Measurements from ENCODE around the gene FEZF1. TPM values are rescaled to one million over a fixed set of nuclear protein-coding genes. Genes with fewer than 3 reads are reported as not detected.

The FEZF1 gene
- total RNA-seq, 2 donors from 2014 or later: not detected

DNA sequence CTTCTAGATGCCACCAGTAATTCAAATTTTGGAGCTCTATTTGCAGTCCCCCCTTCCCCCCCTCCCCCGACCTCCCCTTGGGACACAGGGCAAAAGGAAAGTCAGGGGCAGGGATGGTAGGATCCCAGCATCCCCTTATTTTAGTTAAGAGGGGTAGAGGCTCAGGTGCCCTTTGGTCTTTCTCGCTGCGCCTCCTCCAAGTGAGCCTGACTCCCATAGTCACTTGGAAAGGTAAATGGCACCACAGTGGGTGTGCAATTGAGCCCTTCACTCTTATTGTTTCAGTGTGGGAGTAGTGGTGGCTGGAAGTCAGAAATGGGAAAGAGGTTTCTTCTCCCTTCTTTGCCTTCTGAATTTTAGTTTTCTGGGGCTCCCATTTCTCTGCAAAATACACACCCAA is 8.2 kb upstream of the FEZF1 start:
- no peaks in the 10 kb centered on the region for H3K36me3 ChIP-seq (replicated peaks in 1 of 2; ENCODE audit: insufficient read depth in 1 of 2, low read depth in 2 of 2)
- H3K27ac ChIP-seq: no peak overlapping the region
- WGBS, 2 donors: 44 to 53% methylated on average over 3 of the region's 3 CpGs
- intact Hi-C loops (cut with DNase I): no loop called here
- ATAC-seq: no peak
- H3K4me1 ChIP-seq: peaks cover 33% of the 10 kb centered on the region
- TF ChIP-seq POLR2A (IDR thresholded peaks at IDR 0.05): no peak
- TF ChIP-seq, protein P1, sequence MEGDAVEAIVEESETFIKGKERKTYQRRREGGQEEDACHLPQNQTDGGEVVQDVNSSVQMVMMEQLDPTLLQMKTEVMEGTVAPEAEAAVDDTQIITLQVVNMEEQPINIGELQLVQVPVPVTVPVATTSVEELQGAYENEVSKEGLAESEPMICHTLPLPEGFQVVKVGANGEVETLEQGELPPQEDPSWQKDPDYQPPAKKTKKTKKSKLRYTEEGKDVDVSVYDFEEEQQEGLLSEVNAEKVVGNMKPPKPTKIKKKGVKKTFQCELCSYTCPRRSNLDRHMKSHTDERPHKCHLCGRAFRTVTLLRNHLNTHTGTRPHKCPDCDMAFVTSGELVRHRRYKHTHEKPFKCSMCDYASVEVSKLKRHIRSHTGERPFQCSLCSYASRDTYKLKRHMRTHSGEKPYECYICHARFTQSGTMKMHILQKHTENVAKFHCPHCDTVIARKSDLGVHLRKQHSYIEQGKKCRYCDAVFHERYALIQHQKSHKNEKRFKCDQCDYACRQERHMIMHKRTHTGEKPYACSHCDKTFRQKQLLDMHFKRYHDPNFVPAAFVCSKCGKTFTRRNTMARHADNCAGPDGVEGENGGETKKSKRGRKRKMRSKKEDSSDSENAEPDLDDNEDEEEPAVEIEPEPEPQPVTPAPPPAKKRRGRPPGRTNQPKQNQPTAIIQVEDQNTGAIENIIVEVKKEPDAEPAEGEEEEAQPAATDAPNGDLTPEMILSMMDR (IDR thresholded peaks at IDR 0.05): no peak
- H3K4me3 ChIP-seq: no peak overlapping the region
- peaks cover 0 to 47% of the 10 kb centered on the region in 2 donors for H3K27me3 ChIP-seq
- H3K9me3 ChIP-seq: peaks cover 0 to 1% (median 0%) of the 10 kb centered on the region in 3 donors
- DNase-seq: no peak

DNA sequence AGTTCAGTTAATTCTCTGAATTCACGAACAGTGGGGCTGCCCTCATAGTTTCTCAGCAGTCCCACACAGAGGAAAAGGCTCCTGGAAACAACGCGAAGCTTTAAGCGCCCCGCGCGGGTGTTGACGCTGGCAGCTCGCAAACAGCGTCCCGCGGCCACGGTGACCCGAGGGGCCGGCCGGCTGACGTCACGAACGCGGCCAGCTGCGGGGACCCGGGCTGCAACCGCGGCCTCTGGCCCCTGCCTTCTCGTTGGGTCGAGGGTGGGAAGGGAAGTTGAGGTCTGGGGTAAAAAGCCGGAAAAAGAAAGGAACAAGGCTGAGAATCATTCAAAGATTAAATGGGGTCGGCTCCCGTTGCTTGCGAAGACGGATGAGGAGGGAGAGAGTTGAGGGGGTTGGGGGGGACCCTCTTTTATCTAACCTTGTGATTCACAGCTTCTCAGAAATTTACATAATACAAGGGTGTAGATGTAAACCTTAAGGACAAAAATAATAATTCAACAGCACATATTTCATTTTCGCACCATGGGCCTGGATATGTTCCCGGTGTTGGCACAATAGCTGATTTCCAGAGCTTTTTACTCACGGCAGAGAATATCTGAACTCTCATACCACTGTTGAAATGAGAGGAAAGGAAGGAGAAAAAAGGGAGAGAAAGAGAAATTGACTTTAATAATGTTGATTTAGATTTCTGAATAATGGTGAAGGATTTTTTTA is 7.3 kb upstream of the FEZF1 start:
- Histone ChIP-seq H3K36me3 (replicated peaks in 1 of 2; ENCODE audit: insufficient read depth in 1 of 2, low read depth in 2 of 2) (no peaks in the 10 kb centered on the region), H3K4me3 (no peak overlapping the region), H3K27me3 (peaks cover 0 to 53% of the 10 kb centered on the region in 2 donors), H3K4me1 (peaks cover 30% of the 10 kb centered on the region), H3K9me3 (peaks cover 0 to 5% (median 0%) of the 10 kb centered on the region in 3 donors), H3K27ac (no peak overlapping the region)
- TF ChIP-seq POLR2A (IDR thresholded peaks at IDR 0.05): no peak
- TF ChIP-seq, protein P1 (IDR thresholded peaks at IDR 0.05): no peak
- DNase-seq: peak in 1 of 4 donors; percentile 11
- 13% methylated on average over 34 of the region's 34 CpGs for WGBS, 2 donors
- ATAC-seq: no peak
- intact Hi-C loops (cut with DNase I): no loop called here

DNA sequence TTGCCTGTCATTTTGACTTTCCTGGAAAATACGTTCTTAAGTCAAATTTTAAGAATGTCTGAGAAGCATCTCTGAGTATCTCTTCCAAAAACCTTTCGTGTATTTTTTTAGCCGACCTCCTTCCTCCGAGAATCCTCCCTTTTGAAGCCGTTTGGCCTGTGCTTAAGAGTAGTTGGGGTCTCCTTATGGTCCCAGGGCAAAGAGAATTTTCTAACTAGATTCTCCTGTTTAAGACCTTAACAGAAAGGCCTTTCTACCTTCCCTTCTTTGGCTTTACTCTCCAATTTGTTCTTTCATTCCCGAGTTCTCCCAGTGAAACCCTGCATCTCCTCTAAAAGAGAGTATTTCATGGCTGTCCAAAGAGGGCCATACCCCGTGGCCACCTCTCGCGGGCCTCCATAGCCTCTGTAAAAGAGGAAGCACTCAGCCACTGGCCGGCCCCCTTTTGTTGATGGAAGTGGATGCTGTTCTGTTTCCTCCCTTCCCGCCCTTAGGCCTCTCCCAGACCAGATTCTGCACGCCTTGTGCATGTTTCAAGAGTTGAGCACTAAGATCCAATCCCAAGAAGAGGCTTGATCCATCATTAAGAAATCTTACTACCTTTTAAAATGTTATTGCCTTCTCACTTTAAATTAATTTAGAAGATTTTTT is 6.6 kb upstream of the FEZF1 start:
- DNase-seq (no peak), ATAC-seq (no peak)
- 42 to 57% methylated on average over 12 of the region's 12 CpGs for WGBS, 2 donors
- Histone ChIP-seq H3K9me3 (peaks cover 0 to 5% (median 0%) of the 10 kb centered on the region in 3 donors), H3K4me3 (no peak overlapping the region), H3K27me3 (peaks cover 0 to 55% of the 10 kb centered on the region in 2 donors), H3K36me3 (replicated peaks in 1 of 2; ENCODE audit: insufficient read depth in 1 of 2, low read depth in 2 of 2) (no peaks in the 10 kb centered on the region), H3K4me1 (peaks cover 30% of the 10 kb centered on the region), H3K27ac (no peak overlapping the region)
- intact Hi-C loops (cut with DNase I): no loop called here
- TF ChIP-seq, protein P1 (IDR thresholded peaks at IDR 0.05): no peak
- no peak for TF ChIP-seq POLR2A (IDR thresholded peaks at IDR 0.05)

DNA sequence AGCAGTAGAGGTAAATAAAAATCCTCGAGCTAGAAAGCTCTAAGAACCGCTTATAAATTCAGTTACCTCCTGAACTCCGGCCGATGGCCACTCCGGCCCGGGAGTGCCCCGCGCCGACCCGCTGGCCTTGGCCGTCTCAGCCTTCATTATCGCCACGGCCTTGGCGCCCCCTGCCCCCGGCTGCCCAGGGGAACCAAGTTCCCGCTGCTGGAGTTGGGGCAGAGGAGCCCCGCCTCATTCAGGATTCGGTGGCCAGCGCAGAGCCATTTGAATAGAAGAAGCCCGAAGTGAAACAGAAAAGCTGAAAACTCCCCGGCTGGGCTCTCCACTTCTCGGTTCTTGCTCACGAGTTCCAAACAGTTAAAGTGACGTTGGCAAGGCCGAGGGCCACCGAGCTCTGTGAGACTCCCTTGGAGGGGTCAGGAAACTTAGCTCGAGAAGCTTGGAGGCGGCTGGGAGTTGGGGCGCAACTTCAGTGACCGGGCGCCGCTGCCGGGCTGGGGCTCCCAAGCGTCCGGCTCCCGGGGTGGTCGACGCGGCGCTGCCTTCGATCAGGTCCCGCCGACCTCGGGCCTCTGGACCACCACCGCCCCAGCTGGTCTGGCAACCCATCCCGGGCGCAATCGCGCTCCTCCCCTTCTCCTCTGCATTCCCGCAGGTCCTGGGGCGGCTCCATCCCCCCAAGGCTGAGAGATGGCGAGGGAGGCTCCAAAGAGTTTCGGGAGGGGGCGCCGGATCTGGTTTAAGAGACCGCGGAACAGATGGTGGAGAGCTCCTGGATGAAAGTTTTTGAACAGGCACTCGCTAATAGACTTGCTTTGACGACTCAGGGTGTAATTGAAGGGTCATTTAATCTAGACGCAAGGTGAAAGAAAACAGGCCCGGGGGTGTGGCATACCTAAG is 5.8 kb upstream of the FEZF1 start:
- WGBS, 2 donors: 6% methylated on average over 33 to 61 of the region's 61 CpGs
- ATAC-seq: peak; percentile 37
- peak in 2 of 4 donors; percentile 24 to 33 for DNase-seq
- intact Hi-C loops (cut with DNase I): no loop called here
- Histone ChIP-seq H3K4me3 (peak overlapping the region; percentile 4), H3K27me3 (peaks cover 0 to 63% of the 10 kb centered on the region in 2 donors), H3K4me1 (peaks cover 35% of the 10 kb centered on the region), H3K27ac (no peak overlapping the region), H3K9me3 (peaks cover 0 to 5% (median 0%) of the 10 kb centered on the region in 3 donors), H3K36me3 (replicated peaks in 1 of 2; ENCODE audit: insufficient read depth in 1 of 2, low read depth in 2 of 2) (no peaks in the 10 kb centered on the region)
- TF ChIP-seq POLR2A (IDR thresholded peaks at IDR 0.05): no peak
- TF ChIP-seq, protein P1 (IDR thresholded peaks at IDR 0.05): no peak
